Left ventricle myocardium superior (tissue), 1 donor: ENCODE results near the gene CHMP3. TPM values are rescaled to one million over a fixed set of nuclear protein-coding genes. Genes with fewer than 3 reads are reported as not detected.
"Not testable (repeated sequence)": the region's sequence is repeated elsewhere in the genome, so short reads cannot be mapped to it uniquely, and the experiment has no call there.

Source experiments
- ATAC-seq: fragments of 200-7000 bp; cut with Tn5 transposase; one replicate; pipeline ENCODE4 v1.9.1; 2020; ENCODE audit warnings: mild to moderate bottlenecking, moderate library complexity
- DNase-seq: peaks from one replicate; pipeline ENCODE4 v3.0.0-alpha.2; 2020
- intact Hi-C: fragments of 100-400 bp; cut with micrococcal nuclease; formaldehyde crosslinking; loops from one replicate; pipeline ENCODE4 v1.11.0; 2022
- long read RNA-seq: library from polyadenylated mRNA; unstranded; transcript quantifications from one replicate; pipeline ENCODE4 v2.0.0, GENCODE V29; 2021
- total RNA-seq: library from RNA; stranded (reverse); fragmentation: NEBNext Ultra II Directional; extraction: Animal tissue kit (Norgen Biotek cat#: 25700); gene quantifications from one replicate; pipeline ENCODE4 v1.2.1, GENCODE V29; 2021
- donor health status: DM: no; HTN: yes; CAD: no; lungs with severe emphysema.

The CHMP3 gene
- 184 TPM for total RNA-seq
- long read RNA-seq, transcript CHMP3-201 (6 exons, 3,171 nt) = major isoform, 146 of 189 reads
- long read RNA-seq, partial matches to known transcripts = 19 of 189 reads
- long read RNA-seq, other reads (novel, unspliced or antisense) = 21 of 189 reads

DNA sequence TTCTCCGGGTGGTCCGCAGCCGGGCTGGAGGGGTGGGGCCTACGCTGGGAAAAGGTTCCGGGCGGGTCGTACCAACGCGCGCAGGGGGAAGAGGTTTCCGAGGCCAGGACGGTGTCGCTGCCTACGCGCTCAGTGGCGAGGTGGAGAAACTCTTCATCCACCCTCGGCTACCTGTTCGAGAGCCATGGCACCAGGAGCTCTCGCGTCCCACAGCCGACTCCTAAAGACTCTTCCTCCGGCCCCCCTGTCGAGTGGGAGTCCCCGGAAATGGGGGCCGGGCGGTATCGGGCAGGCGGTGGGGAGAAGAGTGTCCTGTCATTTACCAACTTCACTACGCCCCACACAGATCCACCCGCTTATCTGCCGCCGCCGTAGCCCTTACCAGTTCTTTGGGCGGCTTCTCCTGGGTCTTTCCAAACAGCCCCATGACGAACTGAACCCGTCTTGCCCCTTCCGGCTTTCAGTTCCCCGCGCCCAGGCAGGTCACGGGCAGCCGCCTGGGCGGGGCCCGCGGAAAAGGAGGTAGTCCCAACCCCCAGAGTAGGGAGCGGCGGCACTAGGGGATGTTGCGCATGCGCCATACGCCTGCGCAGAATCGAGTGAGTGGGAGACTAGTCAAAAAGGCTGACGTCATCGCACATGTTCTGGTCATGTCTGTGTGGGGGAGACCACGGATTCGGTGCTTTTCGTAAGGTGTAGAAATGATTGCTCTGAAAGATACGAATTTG lies at the start of gene CHMP3:
Gene CHMP3, minus strand, starts transcription at position 522 of the 728 bp plus-strand sequence. Its CDS starts 95 bp downstream, at position 427.
- ATAC-seq (peak; percentile 98), DNase-seq (peak; percentile 98)
- intact Hi-C loops = no loop called here

DNA sequence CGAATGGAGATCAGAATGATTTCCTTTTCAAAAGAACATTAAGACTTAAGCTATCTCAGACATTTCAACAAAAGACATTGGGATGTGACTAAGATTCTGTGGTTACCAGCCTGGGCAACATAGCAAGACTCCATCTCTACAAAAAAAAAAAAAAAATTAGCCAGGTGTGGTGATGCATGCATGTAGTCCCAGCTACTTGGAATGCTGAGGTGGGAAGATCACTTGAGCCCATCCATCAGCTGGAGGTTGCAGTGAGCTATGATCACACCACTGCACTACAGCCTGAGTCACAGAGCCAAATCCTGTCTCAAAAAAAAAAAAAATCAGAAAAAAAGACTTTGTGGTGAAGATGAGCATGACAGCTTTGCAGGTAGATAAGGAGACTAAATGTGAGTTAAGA lies 47.6 kb upstream of the CHMP3 start:
- no peak for ATAC-seq
- intact Hi-C loops = no loop called here
- no peak for DNase-seq

DNA sequence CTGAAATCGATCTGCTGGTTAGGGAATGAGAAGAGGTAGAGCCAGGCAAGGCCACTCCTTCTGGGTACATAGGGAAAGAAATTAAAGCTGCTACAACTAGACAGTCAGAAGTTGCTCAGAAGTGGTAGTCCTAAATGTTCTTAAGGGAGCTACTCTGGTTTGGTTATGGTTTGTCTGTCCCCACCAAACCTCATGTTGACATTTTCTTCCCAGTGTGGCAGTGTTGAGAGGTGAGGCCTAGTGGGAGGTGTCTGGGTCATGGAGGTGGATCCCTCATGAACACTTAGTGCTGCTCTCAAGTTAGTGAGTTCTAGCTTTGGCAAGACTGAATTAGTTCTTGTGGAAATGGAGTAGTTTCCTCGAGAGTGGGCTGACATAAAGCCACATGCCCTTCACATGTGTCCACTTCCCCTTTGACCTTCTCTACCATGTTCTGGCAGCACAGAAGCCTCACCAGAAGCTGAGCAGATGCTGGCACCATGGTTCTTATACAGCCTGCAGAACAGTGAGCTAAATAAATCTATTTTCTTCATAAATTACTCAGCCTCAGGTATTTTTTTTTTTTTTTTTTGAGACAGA lies 45.7 kb upstream of the CHMP3 start:
- intact Hi-C loops = loop anchor here (10.0 kb wide), 1 partner anchor 54 kb away; no protein-coding TSS in a partner anchor
- ATAC-seq = no peak
- no peak for DNase-seq

DNA sequence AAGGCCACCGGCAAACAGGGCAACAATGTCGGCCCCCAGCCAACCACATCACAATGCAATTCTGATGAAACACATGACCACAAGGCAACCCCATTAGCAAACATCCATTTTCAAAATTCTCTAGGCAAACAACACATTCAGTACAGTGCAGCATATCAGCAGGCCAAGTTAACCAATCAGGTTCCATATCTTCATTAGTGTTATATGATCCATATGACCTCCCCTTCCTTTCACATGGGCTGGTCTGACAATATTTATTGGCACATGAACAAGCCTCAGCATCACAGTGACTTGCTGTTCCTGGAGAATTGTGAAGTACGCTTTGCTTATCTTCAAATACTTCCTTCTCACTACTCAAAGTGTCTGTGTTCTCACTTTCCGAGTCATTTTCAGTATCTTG lies 40.7 kb upstream of the CHMP3 start:
- intact Hi-C loops = loop anchor here (10.0 kb wide), 1 partner anchor 49 kb away; no protein-coding TSS in a partner anchor
- ATAC-seq = no peak
- DNase-seq = no peak

DNA sequence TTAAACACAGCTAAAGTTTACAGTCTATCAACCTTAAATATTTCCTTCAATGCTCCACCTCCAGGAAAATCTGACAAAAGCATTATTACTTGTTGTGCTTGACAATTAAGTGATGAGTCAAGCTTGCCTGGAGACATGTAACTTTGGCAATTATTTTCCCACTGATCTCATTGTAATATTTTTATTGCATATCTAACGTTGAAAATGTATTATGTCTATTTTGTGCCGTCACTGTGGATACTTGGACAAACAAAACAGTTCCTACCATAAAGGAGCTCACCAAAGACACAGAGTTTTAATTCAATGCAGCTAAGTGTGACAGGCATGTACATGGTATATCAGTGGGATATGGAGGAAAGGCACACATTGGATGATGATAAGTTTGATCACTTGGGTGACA lies 35.7 kb upstream of the CHMP3 start:
- intact Hi-C loops = no loop called here
- ATAC-seq (no peak), DNase-seq (no peak)

DNA sequence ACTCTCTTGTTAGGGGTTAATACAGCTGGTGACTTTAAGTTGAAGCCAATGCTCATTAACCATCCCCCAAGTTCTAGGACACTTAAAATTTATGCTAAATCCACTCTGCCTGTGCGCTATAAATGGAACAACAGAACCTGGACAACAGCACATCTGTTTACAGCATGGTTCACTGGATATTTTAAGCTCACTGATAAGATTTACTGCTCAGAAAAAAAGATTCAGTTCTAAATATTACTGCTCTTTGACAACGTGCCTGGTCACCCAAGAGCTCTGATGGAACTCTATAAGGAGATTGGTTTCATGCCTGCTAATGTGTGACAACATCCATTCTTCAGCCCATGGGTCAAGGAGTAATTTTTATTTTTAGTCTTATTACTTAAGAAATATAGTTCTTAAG lies 32.9 kb upstream of the CHMP3 start:
- intact Hi-C loops = no loop called here
- DNase-seq = no peak
- ATAC-seq = peak; percentile 92

DNA sequence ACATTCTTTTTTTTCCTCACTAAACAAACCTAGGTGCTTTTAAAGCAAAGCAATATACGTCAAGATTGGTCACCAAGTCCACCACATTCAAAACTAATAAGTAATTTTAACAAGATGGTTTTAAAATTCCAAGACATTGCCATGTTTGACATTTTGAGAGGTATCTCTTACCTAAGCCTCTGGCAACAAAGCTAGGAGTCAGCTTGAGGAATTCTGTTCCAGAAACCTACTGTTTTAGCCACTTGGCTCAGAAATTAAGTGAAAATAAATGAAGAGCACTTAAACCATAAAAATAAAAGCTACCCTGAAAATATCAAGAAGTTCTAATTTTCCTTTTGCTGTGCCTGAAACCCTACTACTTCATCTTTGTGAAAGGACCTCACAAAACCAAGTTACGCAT lies 30.0 kb upstream of the CHMP3 start:
- intact Hi-C loops = no loop called here
- ATAC-seq (no peak), DNase-seq (no peak)

DNA sequence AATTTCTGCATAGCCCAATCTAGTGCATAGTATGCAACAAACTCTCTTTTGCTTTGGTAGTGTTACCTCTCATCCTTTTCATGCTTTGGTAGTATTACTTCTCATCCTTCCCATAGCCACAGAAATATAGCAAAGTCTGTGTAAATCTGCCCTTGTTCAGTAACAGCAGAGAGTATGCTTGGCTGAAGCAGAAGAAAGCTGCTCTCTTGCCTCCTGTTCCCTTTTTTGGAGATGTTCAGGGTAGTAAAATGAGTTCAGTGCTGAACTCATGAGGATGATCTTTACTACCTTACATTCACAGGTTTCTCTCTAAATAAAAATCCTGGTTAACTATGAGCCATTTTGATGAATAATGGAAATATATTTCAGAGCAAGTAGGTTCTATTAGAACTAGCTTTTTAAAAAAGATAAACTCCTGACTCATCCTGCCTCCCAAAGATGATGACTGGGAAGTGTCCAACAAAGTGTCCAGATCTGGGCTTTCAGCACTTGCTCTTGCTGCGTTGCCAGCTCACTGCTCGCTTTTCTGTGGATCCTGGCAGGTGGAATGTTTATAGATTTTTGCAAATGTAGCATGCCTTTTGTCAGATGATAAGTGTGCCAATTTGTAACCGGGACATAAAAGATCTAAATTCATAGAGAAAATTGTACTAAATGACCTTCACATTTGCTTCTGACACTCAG lies 29.4 kb upstream of the CHMP3 start:
- intact Hi-C loops = no loop called here
- no peak for DNase-seq
- ATAC-seq = peak; percentile 42

DNA sequence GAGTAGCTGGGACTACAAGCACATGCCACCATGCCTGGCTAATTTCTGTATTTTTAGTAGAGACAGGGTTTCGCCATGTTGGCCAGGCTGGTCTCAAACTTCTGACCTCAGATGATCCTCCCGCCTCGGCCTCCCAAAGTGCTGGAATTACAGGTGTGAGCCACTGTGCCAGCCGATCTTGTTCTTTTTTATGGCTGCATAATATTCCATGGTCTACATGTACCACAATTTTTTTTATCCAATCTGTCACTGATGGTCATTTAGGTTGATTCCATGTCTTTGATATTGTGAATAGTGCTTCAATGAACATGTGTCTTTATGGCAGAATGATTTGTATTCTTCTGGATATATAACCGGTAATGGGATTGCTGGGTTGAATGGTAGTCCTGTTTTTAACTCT lies 26.5 kb upstream of the CHMP3 start:
- intact Hi-C loops, DNase-seq, ATAC-seq: not testable (repeated sequence)

DNA sequence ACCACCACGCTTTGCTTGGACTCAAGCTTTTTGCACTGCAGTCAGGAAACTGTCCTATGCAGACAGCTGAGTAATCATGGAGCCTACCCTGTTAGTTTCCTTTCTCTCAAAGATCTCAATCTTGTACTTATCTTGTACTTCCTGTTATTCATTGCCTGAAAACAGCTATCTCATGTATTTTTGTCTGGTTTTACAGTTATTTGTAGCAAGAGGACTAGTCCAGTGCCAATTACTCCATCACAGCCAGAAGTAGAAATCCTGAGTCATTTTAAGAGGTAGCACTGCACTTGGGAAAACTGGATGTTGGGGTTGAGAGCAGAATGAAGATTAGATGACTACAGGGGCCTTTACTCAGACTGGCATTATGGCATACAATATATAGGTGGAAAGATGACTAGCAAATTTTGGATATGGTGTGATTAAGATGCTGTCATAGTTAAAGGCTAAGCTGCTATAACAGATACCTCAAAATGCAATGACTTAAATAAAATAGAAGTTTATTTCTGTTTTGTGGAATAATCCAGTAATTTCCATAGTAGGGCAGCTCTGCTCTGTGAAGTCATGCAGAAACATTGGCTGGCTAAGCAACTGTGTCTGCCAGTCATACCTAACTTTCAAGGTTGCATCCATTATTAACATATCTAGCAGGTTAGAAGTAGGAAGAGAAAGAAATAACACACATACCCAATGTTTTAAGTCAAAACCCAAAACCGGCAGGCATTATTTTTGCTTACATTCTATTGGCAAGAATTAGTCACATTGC lies 21.1 kb upstream of the CHMP3 start:
- intact Hi-C loops = no loop called here
- peak; percentile 70 for ATAC-seq
- no peak for DNase-seq

DNA sequence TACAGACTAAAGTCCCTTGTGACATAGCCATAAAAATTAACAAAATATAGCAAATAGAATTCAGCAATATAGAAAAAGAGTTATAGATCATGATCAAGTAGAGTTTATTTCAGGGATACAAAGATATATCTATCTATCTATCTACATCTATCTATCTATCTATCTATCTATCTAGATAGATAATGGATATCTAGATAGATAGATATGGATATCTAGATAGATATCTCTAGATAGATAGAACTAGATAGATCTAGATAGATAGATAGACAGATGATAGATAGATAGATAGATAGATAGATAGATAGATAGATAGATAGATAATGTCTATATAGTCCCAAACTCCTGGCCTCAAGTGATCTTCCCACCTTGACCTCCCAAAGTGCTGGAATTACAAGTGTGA lies 17.3 kb upstream of the CHMP3 start:
- intact Hi-C loops = no loop called here
- no peak for ATAC-seq
- DNase-seq = no peak

DNA sequence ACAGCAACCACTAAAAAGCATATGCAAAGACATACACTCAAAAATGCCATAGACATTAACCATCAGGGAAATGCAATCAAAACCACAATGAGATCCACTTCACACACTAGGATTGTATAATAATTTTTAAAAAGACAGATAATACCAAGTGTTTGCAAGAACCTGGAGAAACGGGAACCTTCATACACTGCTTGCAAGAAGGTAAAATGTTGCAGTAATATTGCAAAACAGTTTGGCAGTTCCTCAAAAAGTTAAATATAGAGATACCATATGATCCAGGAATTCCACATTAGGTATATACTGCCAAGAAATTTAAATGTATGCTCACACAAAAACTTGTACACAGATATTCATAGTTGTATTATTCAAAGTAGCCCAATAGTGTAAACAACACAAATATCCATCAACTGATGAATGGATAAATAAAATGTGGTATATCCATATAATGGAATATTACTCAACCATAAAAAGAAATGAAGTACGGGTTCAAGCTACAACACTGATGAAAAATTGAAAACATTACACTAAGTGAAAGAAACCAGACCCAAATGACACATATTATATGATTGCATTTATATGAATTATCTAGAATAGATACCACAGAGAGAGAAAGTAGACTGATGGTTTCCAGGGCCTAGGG lies 14.7 kb upstream of the CHMP3 start:
- DNase-seq = no peak
- ATAC-seq = no peak
- intact Hi-C loops = no loop called here

DNA sequence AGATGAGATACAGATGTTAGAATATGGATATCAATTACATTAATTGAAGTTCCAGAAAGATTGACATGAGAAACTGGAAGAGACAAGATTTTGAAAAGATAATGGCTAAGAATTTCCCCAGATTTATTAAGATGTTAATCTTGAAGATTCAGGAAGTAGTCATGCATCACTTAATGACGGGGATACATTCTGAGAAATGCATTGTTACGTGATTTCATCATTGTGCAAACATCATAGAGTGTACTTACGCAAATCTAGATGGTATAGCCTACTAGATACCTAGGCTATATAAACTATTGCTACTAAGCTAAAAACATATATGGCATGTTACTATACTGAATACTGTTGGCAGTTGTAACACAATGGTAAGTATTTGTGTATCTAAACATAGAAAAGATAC lies 6.8 kb upstream of the CHMP3 start:
- DNase-seq (no peak), ATAC-seq (no peak)
- intact Hi-C loops = no loop called here

DNA sequence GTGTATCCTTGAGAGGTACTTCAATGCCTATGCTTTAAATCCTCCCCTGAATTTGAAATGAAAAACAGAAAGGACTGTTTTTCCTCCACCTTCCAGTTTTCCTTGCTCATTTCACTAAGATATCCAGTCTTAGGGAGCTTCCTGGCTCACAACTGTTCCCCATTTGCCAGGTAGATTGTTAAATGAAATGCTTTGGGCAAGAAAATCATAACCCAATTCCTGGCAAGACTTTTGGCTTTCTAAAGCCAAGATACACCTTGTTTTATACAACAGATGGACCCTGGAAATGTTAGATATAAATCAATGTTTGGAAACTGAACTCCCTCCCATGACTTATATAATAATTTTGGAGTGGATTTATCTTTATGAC lies 3.6 kb upstream of the CHMP3 start:
- intact Hi-C loops = no loop called here
- DNase-seq (no peak), ATAC-seq (no peak)

DNA sequence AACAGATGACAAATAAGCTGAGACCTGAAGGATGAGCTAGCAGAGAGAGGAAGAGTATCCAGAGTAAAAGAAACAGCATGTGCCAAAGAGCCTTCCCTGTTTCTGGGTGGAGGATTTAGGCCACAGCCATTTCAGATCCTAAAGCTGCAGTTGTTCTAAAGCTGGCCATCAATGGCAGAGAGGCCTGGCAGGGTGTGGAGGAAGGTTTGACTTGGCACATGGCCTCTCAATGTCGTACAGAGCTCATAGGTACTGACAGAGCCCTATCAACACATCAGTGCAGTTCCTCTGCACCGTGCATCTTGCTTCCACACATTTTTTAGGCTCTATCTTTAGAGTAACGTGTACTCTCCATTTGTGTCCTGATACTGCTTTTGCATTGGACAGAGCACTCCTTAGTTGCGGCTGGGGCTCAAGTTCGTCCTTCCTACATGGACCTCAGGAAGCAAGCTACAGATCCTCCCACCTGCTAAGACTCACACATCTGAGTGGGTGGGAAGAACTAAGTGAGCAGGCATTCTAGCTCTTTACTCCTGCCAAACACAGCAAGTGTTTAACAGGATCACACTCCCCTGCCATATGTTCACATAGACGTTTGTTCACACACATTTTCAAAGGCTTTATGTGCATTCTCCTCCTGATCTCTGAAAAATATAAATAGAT lies 3.0 kb upstream of the CHMP3 start:
- intact Hi-C loops = no loop called here
- DNase-seq (no peak), ATAC-seq (no peak)

DNA sequence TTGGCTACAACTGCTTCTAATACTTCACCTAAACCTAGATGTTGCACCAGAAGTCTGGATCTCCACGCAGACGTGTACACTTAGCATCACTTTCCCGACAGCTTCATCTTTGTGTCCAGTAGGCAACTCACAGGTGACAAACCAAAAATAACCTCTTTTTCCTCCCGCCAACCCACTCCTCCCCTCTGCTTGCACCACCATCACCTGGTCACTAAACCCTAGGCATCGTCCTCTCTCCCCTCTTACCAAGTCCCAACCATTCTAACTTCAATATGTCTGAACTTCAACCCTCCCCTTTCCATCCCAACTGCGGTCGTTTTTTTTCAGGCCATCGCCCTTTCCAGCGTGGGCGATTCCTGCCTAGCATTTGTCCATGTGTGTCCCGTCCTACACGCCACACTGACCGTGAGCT lies 413 bp upstream of the CHMP3 start:
- ATAC-seq = no peak
- no peak for DNase-seq
- intact Hi-C loops = no loop called here

DNA sequence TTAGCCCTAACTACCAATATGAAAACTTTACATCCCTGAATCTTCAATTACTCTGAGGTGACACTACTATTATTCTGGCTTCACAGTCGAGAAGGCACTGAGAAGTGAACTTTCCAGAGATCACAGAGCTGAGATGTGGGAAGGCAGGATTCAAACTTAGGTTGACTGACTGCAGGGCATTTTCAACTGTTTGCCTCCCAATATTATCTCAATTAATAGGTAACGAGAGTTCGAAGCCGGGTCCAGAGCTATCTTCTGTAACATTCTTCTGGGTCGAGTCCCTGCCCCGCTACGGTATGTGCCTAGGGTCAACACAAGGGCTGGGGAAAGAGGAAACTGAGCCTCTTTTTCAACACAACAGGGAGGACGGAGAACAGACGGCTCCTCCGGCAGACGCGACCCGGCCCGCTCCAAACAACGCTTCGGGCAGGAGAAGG lies 740 bp downstream of the CHMP3 start:
- ATAC-seq = no peak

DNA sequence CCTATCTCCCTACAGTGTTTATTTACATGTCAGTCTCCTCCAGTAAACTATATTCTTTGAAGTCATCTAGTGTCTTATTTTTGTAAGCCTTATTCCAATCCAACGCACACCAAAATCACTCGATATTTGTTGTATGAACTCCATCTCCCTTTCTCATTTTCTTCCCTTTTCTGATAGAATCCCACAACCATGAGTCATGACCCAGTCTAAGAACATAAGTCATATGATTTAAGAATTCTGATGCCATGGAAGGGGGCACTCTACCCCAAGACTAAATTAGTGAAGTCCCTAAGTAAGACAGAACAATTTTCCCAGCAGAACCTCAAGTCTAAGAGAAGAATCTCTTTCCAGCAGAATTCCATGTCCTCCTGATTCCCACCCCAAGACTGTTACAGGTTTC lies 5.4 kb downstream of the CHMP3 start:
- ATAC-seq = no peak
- DNase-seq = no peak
- intact Hi-C loops = loop anchor here (10.0 kb wide), 1 partner anchor 47 kb away; no protein-coding TSS in a partner anchor

More for the DNA sequence above, 740 bp downstream of the CHMP3 start:
- DNase-seq = no peak
- intact Hi-C loops = no loop called here
